OCI-LY3 (cell line): ENCODE measurements around the gene FLVCR1.

ENCODE experiments used
- CTCF ChIP-seq: fragments of 200-600, 300-600 bp; sonication (generic); IDR thresholded peaks from 2 replicates; pipeline ENCODE4 v1.5.1; 2014; ENCODE audit warnings: antibody characterized with exemption, low read length, low read depth
- EZH2phosphoT487 ChIP-seq: fragments of 200-600 bp; shearing (Covaris generic); IDR thresholded peaks from 2 replicates; pipeline ENCODE4 v1.6.1; 2018; ENCODE audit warnings: antibody characterized with exemption, mixed run types, low read depth

- no peak for TF ChIP-seq CTCF
- TF ChIP-seq EZH2phosphoT487 = no peak
Observed at GRCh38 chr1:212871976-212872375, 13.9 kb downstream of the FLVCR1 start.
